Keratinocyte (primary cell): ENCODE results near the gene B4GALNT2. TPM values are rescaled to one million over a fixed set of nuclear protein-coding genes. Genes with fewer than 3 reads are reported as not detected.

Experiments
- DNase-seq: peaks from one replicate; pipeline ENCODE4 v3.0.0-alpha.2; 2011; ENCODE audit warnings: low read depth, missing footprints, low spot score
- FAIRE-seq: peaks from 2 replicates; lab custom pipeline; 2011; peaks lifted over from hg19 to GRCh38; lab: Jason Lieb, UNC
- H2AFZ ChIP-seq: 2 replicates; pipeline ENCODE4 v1.6.0; 2012; ENCODE audit warnings: low read length, control low read depth, inconsistent platforms; ENCODE audit not compliant: control insufficient read depth
- H3K27ac ChIP-seq: 2 replicates; pipeline ENCODE4 v1.5.1; 2011; ENCODE audit warnings: low read length; ENCODE audit not compliant: control insufficient read depth, insufficient read depth
- H3K27me3 ChIP-seq: 3 replicates; pipeline ENCODE4 v1.6.0; 2011; ENCODE audit warnings: low read length; ENCODE audit not compliant: control insufficient read depth, insufficient read depth; ENCODE audit errors: extremely low read depth
- H3K36me3 ChIP-seq, 2 experiments: 2 replicates in 1 of 2; 3 replicates in 1 of 2; pipeline ENCODE4 v1.5.1; 2011; ENCODE audit warnings: low read length in 2 of 2, mild to moderate bottlenecking in 1 of 2; ENCODE audit not compliant: control insufficient read depth in 2 of 2, insufficient read depth in 2 of 2; ENCODE audit errors: extremely low read depth in 1 of 2
- H3K4me1 ChIP-seq: 3 replicates; pipeline ENCODE4 v1.5.1; 2011; ENCODE audit warnings: low read length; ENCODE audit not compliant: control insufficient read depth, insufficient read depth; ENCODE audit errors: extremely low read depth
- H3K4me2 ChIP-seq: 3 replicates; pipeline ENCODE4 v1.6.0; 2011; ENCODE audit warnings: low read depth, low read length; ENCODE audit not compliant: control insufficient read depth, insufficient read depth; ENCODE audit errors: extremely low read depth
- H3K4me3 ChIP-seq, 3 experiments: fragments of 200-600 bp in 1 of 3; sonication (generic) in 1 of 3; 2 replicates in 2 of 3; 3 replicates in 1 of 3; pipeline ENCODE4 v1.5.1; 2011 to 2016; ENCODE audit warnings: low read length in 3 of 3, mild to moderate bottlenecking in 3 of 3, control low read depth in 2 of 3, inconsistent platforms in 1 of 3, low read depth in 1 of 3, mixed read lengths in 1 of 3, mixed run types in 1 of 3, moderate library complexity in 1 of 3; ENCODE audit not compliant: control insufficient read depth in 2 of 3, insufficient read depth in 2 of 3; ENCODE audit errors: extremely low read depth in 1 of 3
- H3K79me2 ChIP-seq: 2 replicates; pipeline ENCODE4 v1.6.0; 2012; ENCODE audit warnings: low read length; ENCODE audit not compliant: control insufficient read depth, insufficient read depth
- H3K9ac ChIP-seq: 3 replicates; pipeline ENCODE4 v1.6.0; 2011; ENCODE audit warnings: low read length; ENCODE audit not compliant: control insufficient read depth, insufficient read depth; ENCODE audit errors: extremely low read depth
- H3K9me1 ChIP-seq: 3 replicates; pipeline ENCODE4 v1.6.0; 2011; ENCODE audit warnings: low read length; ENCODE audit not compliant: control insufficient read depth, insufficient read depth; ENCODE audit errors: extremely low read depth
- H3K9me3 ChIP-seq: 2 replicates; pipeline ENCODE4 v1.5.1; 2012; ENCODE audit warnings: low read depth, low read length; ENCODE audit not compliant: control insufficient read depth
- H4K20me1 ChIP-seq: 3 replicates; pipeline ENCODE4 v1.6.0; 2011; ENCODE audit warnings: low read length; ENCODE audit not compliant: control insufficient read depth, insufficient read depth; ENCODE audit errors: extremely low read depth
- CTCF ChIP-seq, 3 experiments: IDR thresholded peaks in 1 of 3; conservative IDR thresholded peaks in 1 of 3; optimal IDR thresholded peaks in 1 of 3; 2 replicates in 2 of 3; 3 replicates in 1 of 3; pipeline versions ENCODE3 to v1.5.1; 2011; ENCODE audit warnings: low read length in 3 of 3, mild to moderate bottlenecking in 3 of 3, moderate library complexity in 2 of 3, control low read depth in 1 of 3, inconsistent platforms in 1 of 3; ENCODE audit not compliant: insufficient read depth in 2 of 3; ENCODE audit errors: extremely low read depth in 1 of 3
- EZH2 ChIP-seq: IDR thresholded peaks from one replicate; pipeline ENCODE4 v1.6.1; 2012; ENCODE audit warnings: inconsistent platforms, mild to moderate bottlenecking, low read length, moderate library complexity
- dilution Hi-C: fragments of 300-500 bp; cut with MboI; formaldehyde crosslinking; loops from one replicate; pipeline ENCODE4 v1.7.0; 2020; ENCODE audit warnings: low sequenced_read_pairs; ENCODE audit not compliant: extremely low pct_ligation_motif_present
- polyA plus RNA-seq, 5 experiments: library from polyadenylated mRNA; depleted of rRNA in 3 of 5; stranded (reverse) in 3 of 5; stranded (forward) in 1 of 5; unstranded in 1 of 5; fragments of >200 nt; gene quantifications; 1 replicate in 1 of 5; 2 replicates in 3 of 5; 3 replicates in 1 of 5; pipeline versions ENCODE4 v1.2.1 to v1.2.3, GENCODE V29; 2011 to 2012; ENCODE audit warnings: missing spikeins in 2 of 5, low read depth in 1 of 5, low replicate concordance in 1 of 5

B4GALNT2 gene
- polyA plus RNA-seq, 1 donor (not counting 4 experiments of a cell fraction or from before 2014, with no cell fraction given): 0.01 TPM

- TF ChIP-seq CTCF (optimal IDR thresholded peaks at IDR 0.05 in 1 of 3, IDR thresholded peaks at IDR 0.05 in 1 of 3, conservative IDR thresholded peaks at IDR 0.05 in 1 of 3; ENCODE audit: extremely low read depth in 1 of 3, insufficient read depth in 2 of 3, low read length in 3 of 3): no peak
- no peak for TF ChIP-seq EZH2
- Histone ChIP-seq H3K4me1 (no peaks in the 10 kb centered on the region), H3K4me3 (no peak overlapping the region), H3K9me3 (no peaks in the 10 kb centered on the region), H3K79me2 (no peaks in the 10 kb centered on the region), H2AFZ (no peak overlapping the region), H3K36me3 (no peaks in the 10 kb centered on the region), H3K9ac (no peak overlapping the region), H3K27me3 (peaks cover 19% of the 10 kb centered on the region), H3K9me1 (no peaks in the 10 kb centered on the region), H3K27ac (no peak overlapping the region), H3K4me2 (no peak overlapping the region), H4K20me1 (no peaks in the 10 kb centered on the region)
- dilution Hi-C loops: loop anchor here (10.0 kb wide), 1 partner anchor 81 kb away; no protein-coding TSS in a partner anchor
- DNase-seq: no peak
- no peak for FAIRE-seq
Observed at GRCh38 chr17:49203796-49204195, 71.2 kb downstream of the B4GALNT2 start.

DNA sequence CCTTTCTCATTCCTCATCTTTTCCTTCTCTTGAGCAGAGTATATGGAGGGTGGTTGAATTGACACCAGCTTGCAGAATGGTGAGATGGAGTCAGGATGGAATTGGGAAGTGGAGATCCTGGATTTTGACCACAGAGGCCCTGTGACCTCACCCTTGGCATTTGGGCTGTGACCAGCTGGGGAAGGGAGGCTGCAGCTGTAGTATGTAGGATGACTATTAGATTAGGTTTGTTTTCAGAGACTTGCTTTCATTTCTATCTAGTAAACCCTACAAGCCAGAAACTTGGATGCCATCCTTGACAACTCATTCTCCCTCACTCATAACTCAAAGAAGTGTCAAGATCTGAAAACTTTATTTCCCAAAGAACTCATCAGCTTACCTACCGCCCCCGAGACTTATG is 71.9 kb downstream of the B4GALNT2 start:
- H3K27me3 ChIP-seq: peaks cover 20% of the 10 kb centered on the region
- no peaks in the 10 kb centered on the region for H3K9me1 ChIP-seq
- no peaks in the 10 kb centered on the region for H3K9me3 ChIP-seq
- no peak overlapping the region for H3K9ac ChIP-seq
- H3K4me3 ChIP-seq: no peak overlapping the region
- H3K4me1 ChIP-seq: peaks cover 3% of the 10 kb centered on the region
- H3K27ac ChIP-seq: no peak overlapping the region
- H4K20me1 ChIP-seq: no peaks in the 10 kb centered on the region
- no peak overlapping the region for H2AFZ ChIP-seq
- no peaks in the 10 kb centered on the region for H3K36me3 ChIP-seq
- TF ChIP-seq EZH2 (no peak), CTCF (optimal IDR thresholded peaks at IDR 0.05 in 1 of 3, IDR thresholded peaks at IDR 0.05 in 1 of 3, conservative IDR thresholded peaks at IDR 0.05 in 1 of 3; ENCODE audit: extremely low read depth in 1 of 3, insufficient read depth in 2 of 3, low read length in 3 of 3) (no peak)
- DNase-seq (no peak), FAIRE-seq (no peak)
- dilution Hi-C loops: loop anchor here (10.0 kb wide), 1 partner anchor 80 kb away; no protein-coding TSS in a partner anchor
- no peaks in the 10 kb centered on the region for H3K79me2 ChIP-seq
- no peak overlapping the region for H3K4me2 ChIP-seq
